Measurements from ENCODE around the gene LECT2.

The LECT2 gene

GRCh38 chr5:135930949-135931295 is 23.9 kb downstream of the LECT2 start:
- DNase-seq, result no peak

GRCh38 chr5:135930029-135930948 is 24.5 kb downstream of the LECT2 start:
- DNase-seq, result no peak

GRCh38 chr5:135921388-135921787 is 33.4 kb downstream of the LECT2 start:
- DNase-seq, result no peak

- no peak for DNase-seq
Observed at GRCh38 chr5:135920199-135920598, 34.6 kb downstream of the LECT2 start.

GRCh38 chr5:135916638-135917263 is 38.0 kb downstream of the LECT2 start:
- no peak for DNase-seq

- DNase-seq, result no peak
Observed at GRCh38 chr5:135915466-135916001, 39.2 kb downstream of the LECT2 start.

GRCh38 chr5:135913713-135914626 is 40.8 kb downstream of the LECT2 start:
- DNase-seq, result no peak

GRCh38 chr5:135905144-135905543 is 49.6 kb downstream of the LECT2 start:
- DNase-seq, result no peak

GRCh38 chr5:135901633-135902032 is 53.1 kb downstream of the LECT2 start:
- no peak for DNase-seq

- no peak for DNase-seq
Observed at GRCh38 chr5:135900276-135900675, 54.5 kb downstream of the LECT2 start.

GRCh38 chr5:135898651-135899050 is 56.1 kb downstream of the LECT2 start:
- no peak for DNase-seq
